ENCODE measurements around the gene RAB44. TPM values are rescaled to one million over a fixed set of nuclear protein-coding genes. Genes with fewer than 3 reads are reported as not detected.
"Not testable (repeated sequence)": the region's sequence is repeated elsewhere in the genome, so short reads cannot be mapped to it uniquely, and the experiment has no call there.

Gene RAB44
- total RNA-seq, 1 experiment from 2014 or later: 0.05 TPM

DNA sequence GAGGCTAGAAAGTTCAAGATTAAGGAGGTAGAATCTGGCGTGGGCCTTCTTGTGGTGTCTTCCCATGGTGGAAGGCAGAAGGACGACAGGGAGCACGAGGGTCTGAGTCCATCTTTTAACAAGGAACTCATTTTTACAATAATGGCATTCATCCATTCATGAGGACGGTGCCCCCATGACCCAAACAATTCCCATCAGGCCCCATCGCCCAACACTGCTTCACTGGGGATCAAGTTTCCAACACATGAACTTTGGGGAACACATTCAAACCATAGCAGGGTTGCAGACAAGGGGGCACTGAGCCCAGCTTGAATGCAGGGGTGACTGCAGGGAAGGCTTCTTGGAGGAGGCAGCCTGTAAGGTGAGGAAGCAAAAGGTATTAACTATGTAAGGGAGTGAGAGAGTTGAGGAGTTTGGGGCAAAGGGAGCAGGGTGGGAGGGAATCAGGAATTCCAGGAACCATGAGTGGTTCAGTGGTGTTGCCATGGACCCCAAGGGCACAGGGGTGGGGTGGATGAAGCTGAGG lies 5.5 kb downstream of the RAB44 start:
- RAD21 ChIA-PET (ENCODE audit: low non-redundant PET in 1 of 2, low total read pairs in 2 of 2, uncharacterized antibody in 2 of 2, unreplicated experiment in 2 of 2): no interaction called here
- POLR2A ChIA-PET: no interaction called here

DNA sequence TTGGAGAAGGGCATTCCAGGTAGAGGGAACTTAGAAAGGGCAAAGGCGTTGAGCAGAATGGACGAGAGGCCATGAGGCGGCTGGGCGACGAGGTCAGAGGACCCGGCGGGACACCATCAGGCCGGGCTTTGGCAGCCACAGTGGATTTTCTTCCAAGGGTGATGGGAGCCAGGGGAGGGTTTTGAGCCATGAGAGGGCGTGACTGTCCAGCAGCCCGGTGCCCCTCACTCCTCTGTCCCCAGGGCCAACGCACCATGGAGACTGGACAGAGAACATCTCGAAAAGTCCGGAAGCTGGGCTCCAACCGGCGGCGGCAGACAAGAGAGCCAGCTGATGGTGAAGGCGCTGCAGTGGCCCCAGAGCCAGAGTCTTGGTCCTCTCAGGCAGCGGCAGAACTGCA lies 6.4 kb downstream of the RAB44 start:
- no peak overlapping the region for H3K9ac ChIP-seq (ENCODE audit: low read length)
- no peaks in the 10 kb centered on the region for H3K79me2 ChIP-seq (ENCODE audit: insufficient read depth, low read length)
- no peaks in the 10 kb centered on the region for H4K20me1 ChIP-seq (ENCODE audit: insufficient read depth)
- BruUV-seq (replicated peaks): no TSS peak
- RAD21 ChIA-PET (ENCODE audit: low non-redundant PET in 1 of 2, low total read pairs in 2 of 2, uncharacterized antibody in 2 of 2, unreplicated experiment in 2 of 2): no interaction called here
- H3K27me3 ChIP-seq (ENCODE audit: insufficient read depth, low read length): no peaks in the 10 kb centered on the region
- H3K36me3 ChIP-seq (ENCODE audit: control insufficient read depth in 1 of 2, insufficient read depth in 2 of 2, low read length in 2 of 2): no peaks in the 10 kb centered on the region
- peaks cover 0 to 8% of the 10 kb centered on the region in 2 experiments; a peak in 2 of 4 replicates for H3K4me1 ChIP-seq (ENCODE audit: control insufficient read depth in 1 of 2, insufficient read depth in 2 of 2, low read length in 2 of 2)
- H2AFZ ChIP-seq (ENCODE audit: low read depth, low read length, poor library complexity, severe bottlenecking): no peak overlapping the region
- CTCF ChIA-PET: no interaction called here
- intact Hi-C loops (cut with micrococcal nuclease): no loop called here
- no peak for DNase-seq (ENCODE audit: low read depth, low spot score)
- no peaks in the 10 kb centered on the region for H3K9me3 ChIP-seq (ENCODE audit: control insufficient read depth in 1 of 2, insufficient read depth in 1 of 2, low read depth in 1 of 2, low read length in 2 of 2)
- H3K27ac ChIP-seq (ENCODE audit: low read depth, low read length): no peak overlapping the region
- H3K9me2 ChIP-seq (ENCODE audit: insufficient read depth): no peaks in the 10 kb centered on the region
- H3K4me2 ChIP-seq (ENCODE audit: low read length): no peak overlapping the region
- TF ChIP-seq, protein P1, sequence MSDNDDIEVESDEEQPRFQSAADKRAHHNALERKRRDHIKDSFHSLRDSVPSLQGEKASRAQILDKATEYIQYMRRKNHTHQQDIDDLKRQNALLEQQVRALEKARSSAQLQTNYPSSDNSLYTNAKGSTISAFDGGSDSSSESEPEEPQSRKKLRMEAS (IDR thresholded peaks at IDR 0.05): no peak
- TF ChIP-seq POLR2AphosphoS5 (IDR thresholded peaks at IDR 0.05; ENCODE audit: low read depth, low read length): no peak
- no peak for TF ChIP-seq ZFX (IDR thresholded peaks at IDR 0.05)
- no peak for ATAC-seq
- POLR2A ChIA-PET: no interaction called here
- H3K4me3 ChIP-seq (replicated peaks in 1 of 2; ENCODE audit: low read depth in 1 of 2, low read length in 2 of 2): no peak overlapping the region

More for the DNA sequence above, 5.5 kb downstream of the RAB44 start:
- Histone ChIP-seq H3K27me3 (ENCODE audit: insufficient read depth, low read length) (no peaks in the 10 kb centered on the region), H3K9me3 (ENCODE audit: control insufficient read depth in 1 of 2, insufficient read depth in 1 of 2, low read depth in 1 of 2, low read length in 2 of 2) (no peaks in the 10 kb centered on the region), H3K4me2 (ENCODE audit: low read length) (no peak overlapping the region), H3K4me3 (replicated peaks in 1 of 2; ENCODE audit: low read depth in 1 of 2, low read length in 2 of 2) (no peak overlapping the region), H3K27ac (ENCODE audit: low read depth, low read length) (no peak overlapping the region), H2AFZ (ENCODE audit: low read depth, low read length, poor library complexity, severe bottlenecking) (no peak overlapping the region), H3K36me3 (ENCODE audit: control insufficient read depth in 1 of 2, insufficient read depth in 2 of 2, low read length in 2 of 2) (no peaks in the 10 kb centered on the region), H4K20me1 (ENCODE audit: insufficient read depth) (no peaks in the 10 kb centered on the region), H3K9ac (ENCODE audit: low read length) (no peak overlapping the region), H3K4me1 (ENCODE audit: control insufficient read depth in 1 of 2, insufficient read depth in 2 of 2, low read length in 2 of 2) (peaks cover 0 to 8% of the 10 kb centered on the region in 2 experiments; a peak in 2 of 4 replicates), H3K79me2 (ENCODE audit: insufficient read depth, low read length) (no peaks in the 10 kb centered on the region), H3K9me2 (ENCODE audit: insufficient read depth) (no peaks in the 10 kb centered on the region)
- BruUV-seq (replicated peaks): no TSS peak
- intact Hi-C loops (cut with micrococcal nuclease): no loop called here
- ATAC-seq: no peak
- CTCF ChIA-PET: no interaction called here
- DNase-seq (ENCODE audit: low read depth, low spot score): no peak
- TF ChIP-seq, protein P2, sequence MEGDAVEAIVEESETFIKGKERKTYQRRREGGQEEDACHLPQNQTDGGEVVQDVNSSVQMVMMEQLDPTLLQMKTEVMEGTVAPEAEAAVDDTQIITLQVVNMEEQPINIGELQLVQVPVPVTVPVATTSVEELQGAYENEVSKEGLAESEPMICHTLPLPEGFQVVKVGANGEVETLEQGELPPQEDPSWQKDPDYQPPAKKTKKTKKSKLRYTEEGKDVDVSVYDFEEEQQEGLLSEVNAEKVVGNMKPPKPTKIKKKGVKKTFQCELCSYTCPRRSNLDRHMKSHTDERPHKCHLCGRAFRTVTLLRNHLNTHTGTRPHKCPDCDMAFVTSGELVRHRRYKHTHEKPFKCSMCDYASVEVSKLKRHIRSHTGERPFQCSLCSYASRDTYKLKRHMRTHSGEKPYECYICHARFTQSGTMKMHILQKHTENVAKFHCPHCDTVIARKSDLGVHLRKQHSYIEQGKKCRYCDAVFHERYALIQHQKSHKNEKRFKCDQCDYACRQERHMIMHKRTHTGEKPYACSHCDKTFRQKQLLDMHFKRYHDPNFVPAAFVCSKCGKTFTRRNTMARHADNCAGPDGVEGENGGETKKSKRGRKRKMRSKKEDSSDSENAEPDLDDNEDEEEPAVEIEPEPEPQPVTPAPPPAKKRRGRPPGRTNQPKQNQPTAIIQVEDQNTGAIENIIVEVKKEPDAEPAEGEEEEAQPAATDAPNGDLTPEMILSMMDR (IDR thresholded peaks at IDR 0.05 in 2 of 3, conservative IDR thresholded peaks at IDR 0.05 in 1 of 3; ENCODE audit: borderline replicate concordance in 1 of 3, insufficient read depth in 1 of 3, low read depth in 2 of 3, low read length in 2 of 3): no peak
- no peak for TF ChIP-seq EZH2 (IDR thresholded peaks at IDR 0.05)

DNA sequence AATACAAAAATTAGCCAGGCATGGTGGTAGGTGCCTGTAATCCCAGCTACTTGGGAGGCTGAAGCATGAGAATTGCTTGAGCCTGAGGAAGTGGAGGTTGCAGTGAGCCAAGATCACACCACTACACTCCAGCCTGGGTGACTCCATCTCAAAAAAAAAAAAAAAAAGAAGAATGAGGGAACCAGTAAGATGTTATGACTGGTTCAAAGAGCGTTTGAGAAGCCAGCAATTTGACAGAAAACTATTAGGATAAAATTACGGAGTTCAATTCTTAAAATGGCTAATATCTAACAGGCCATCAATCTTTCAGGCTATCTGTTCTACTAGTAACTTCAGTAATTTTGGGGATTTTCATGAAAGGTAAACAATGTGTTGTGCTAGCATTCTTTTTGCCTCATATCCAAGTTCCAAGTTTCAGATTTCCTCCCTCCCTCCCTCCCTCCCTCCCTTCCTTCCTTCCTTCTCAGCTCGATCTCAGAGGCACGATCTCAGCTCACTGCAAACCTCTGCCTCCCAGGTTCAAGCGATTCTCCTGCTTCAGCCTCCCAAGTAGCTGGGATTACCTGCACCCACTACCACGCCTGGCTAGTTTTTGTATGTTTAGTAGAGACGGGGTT lies 7.4 kb downstream of the RAB44 start:
- H3K4me2 ChIP-seq (ENCODE audit: low read length); H3K9me3 ChIP-seq (ENCODE audit: control insufficient read depth in 1 of 2, insufficient read depth in 1 of 2, low read depth in 1 of 2, low read length in 2 of 2); H3K4me1 ChIP-seq (ENCODE audit: control insufficient read depth in 1 of 2, insufficient read depth in 2 of 2, low read length in 2 of 2); H3K27me3 ChIP-seq (ENCODE audit: insufficient read depth, low read length); H3K27ac ChIP-seq (ENCODE audit: low read depth, low read length); H3K9ac ChIP-seq (ENCODE audit: low read length); H2AFZ ChIP-seq (ENCODE audit: low read depth, low read length, poor library complexity, severe bottlenecking); RAD21 ChIA-PET (ENCODE audit: low non-redundant PET in 1 of 2, low total read pairs in 2 of 2, uncharacterized antibody in 2 of 2, unreplicated experiment in 2 of 2); H4K20me1 ChIP-seq (ENCODE audit: insufficient read depth); H3K9me2 ChIP-seq (ENCODE audit: insufficient read depth); intact Hi-C loops (cut with micrococcal nuclease); DNase-seq (ENCODE audit: low read depth, low spot score); H3K79me2 ChIP-seq (ENCODE audit: insufficient read depth, low read length); BruUV-seq (replicated peaks); ATAC-seq; H3K4me3 ChIP-seq (replicated peaks in 1 of 2; ENCODE audit: low read depth in 1 of 2, low read length in 2 of 2); H3K36me3 ChIP-seq (ENCODE audit: control insufficient read depth in 1 of 2, insufficient read depth in 2 of 2, low read length in 2 of 2): not testable (repeated sequence)
- CTCF ChIA-PET: interaction anchor here (0.6 kb wide), 1 partner anchor 70 kb away, joined by 4 read pairs; no protein-coding TSS in a partner anchor
- POLR2A ChIA-PET: interaction anchor here (0.7 kb wide), 1 partner anchor 16 kb away, joined by 4 read pairs; no protein-coding TSS in a partner anchor

Data from HCT116 (cell line).